B cell (primary cell): Measurements from ENCODE around the gene OS9. TPM values are rescaled to one million over a fixed set of nuclear protein-coding genes. Genes with fewer than 3 reads are reported as not detected.

Source experiments
- ATAC-seq: fragments of 200-7000 bp; cut with Tn5 transposase; one replicate; pipeline ENCODE4 v1.10.0; 2021; ENCODE audit warnings: low read depth, mild to moderate bottlenecking, moderate number of reproducible peaks, moderate library complexity
- CTCF ChIA-PET: fragments of 350-600 bp; sonication (Branson Sonifier 250); formaldehyde crosslinking; loops from one replicate; lab custom pipeline; 2021; ENCODE audit warnings: antibody characterized with exemption, inconsistent platforms; lab: Charles Lee
- POLR2A ChIA-PET: fragments of 350-600 bp; sonication (Branson Sonifier 250); formaldehyde crosslinking; loops from one replicate; lab custom pipeline; 2021; ENCODE audit warnings: antibody characterized with exemption; lab: Charles Lee
- DNase-seq: peaks from one replicate; pipeline ENCODE4 v3.0.0; 2013
- H2AFZ ChIP-seq: 2 replicates; pipeline ENCODE4 v1.6.1; 2012; ENCODE audit warnings: mild to moderate bottlenecking, low read depth, low read length; ENCODE audit not compliant: insufficient read depth, poor library complexity, severe bottlenecking
- H3K27ac ChIP-seq, 2 donors: 1 replicate in 1 of 2; 2 replicates in 1 of 2; pipeline ENCODE4 v1.5.1; 2012 to 2013; ENCODE audit warnings: low read length in 2 of 2, mild to moderate bottlenecking in 2 of 2, moderate library complexity in 1 of 2
- H3K27me3 ChIP-seq, 4 experiments: fragments of 200-600 bp in 1 of 4; sonication (generic) in 1 of 4; replicated peaks in 1 of 4; 1 replicate in 2 of 4; 2 replicates in 2 of 4; pipeline versions ENCODE4 v1.6.1 to v1.7.0; 2013 to 2016; ENCODE audit warnings: low read length in 3 of 4, mild to moderate bottlenecking in 2 of 4, mixed read lengths in 1 of 4, moderate library complexity in 1 of 4; ENCODE audit not compliant: insufficient read depth in 4 of 4, control insufficient read depth in 3 of 4; ENCODE audit errors: control extremely low read depth in 1 of 4
- H3K36me3 ChIP-seq, 2 experiments: replicated peaks in 1 of 2; 1 replicate in 1 of 2; 2 replicates in 1 of 2; pipeline versions ENCODE4 v1.6.1 to v1.7.1; 2013; ENCODE audit warnings: low read length in 1 of 2; ENCODE audit not compliant: insufficient read depth in 2 of 2, control insufficient read depth in 1 of 2; ENCODE audit errors: control extremely low read depth in 1 of 2, extremely low read depth in 1 of 2
- H3K4me1 ChIP-seq, 2 donors: fragments of 200-600 bp in 1 of 2; sonication (generic) in 1 of 2; 1 replicate in 1 of 2; 2 replicates in 1 of 2; pipeline versions ENCODE4 v1.5.1 to v1.6.1; 2013 to 2017; ENCODE audit warnings: low read length in 2 of 2; ENCODE audit not compliant: control insufficient read depth in 2 of 2, insufficient read depth in 2 of 2
- H3K4me2 ChIP-seq: replicated peaks from 2 replicates; pipeline ENCODE3; 2012; ENCODE audit warnings: mild to moderate bottlenecking, low read depth, low read length; ENCODE audit not compliant: poor library complexity, severe bottlenecking
- H3K4me3 ChIP-seq, 5 experiments: fragments of 200-600 bp in 1 of 5; sonication (generic) in 1 of 5; 1 replicate in 3 of 5; 2 replicates in 2 of 5; pipeline versions ENCODE4 v1.5.1 to v1.7.0; 2011 to 2016; ENCODE audit warnings: low read length in 4 of 5, mild to moderate bottlenecking in 4 of 5, low read depth in 2 of 5, control low read depth in 1 of 5, moderate library complexity in 1 of 5; ENCODE audit not compliant: insufficient read depth in 1 of 5; ENCODE audit errors: control extremely low read depth in 1 of 5, extremely low read depth in 1 of 5
- H3K79me2 ChIP-seq: fragments of 200-600 bp; sonication (generic); one replicate; pipeline ENCODE4 v1.6.0; 2016; ENCODE audit warnings: low read length; ENCODE audit not compliant: control insufficient read depth, insufficient read depth
- H3K9ac ChIP-seq: fragments of 200-600 bp; sonication (generic); 2 replicates; pipeline ENCODE4 v1.6.1; 2017; ENCODE audit warnings: mild to moderate bottlenecking, low read length, moderate library complexity
- H3K9me3 ChIP-seq, 3 donors: one replicate each; pipeline versions ENCODE4 v1.6.1 to v1.7.1; 2013; ENCODE audit warnings: low read length in 2 of 3; ENCODE audit not compliant: control insufficient read depth in 2 of 3, insufficient read depth in 1 of 3; ENCODE audit errors: control extremely low read depth in 1 of 3
- H4K20me1 ChIP-seq: 2 replicates; pipeline ENCODE4 v1.6.0; 2012; ENCODE audit warnings: mild to moderate bottlenecking, low read length; ENCODE audit not compliant: insufficient read depth, control insufficient read depth, poor library complexity, severe bottlenecking
- H3K27ac Mint-ChIP-seq: one replicate; pipeline ENCODE4 v1.8.0; 2021; ENCODE audit warnings: mixed read lengths
- H3K27me3 Mint-ChIP-seq: one replicate; pipeline ENCODE4 v1.8.0; 2021; ENCODE audit warnings: mixed read lengths
- H3K4me1 Mint-ChIP-seq: one replicate; pipeline ENCODE4 v1.8.0; 2021; ENCODE audit warnings: mixed read lengths
- H3K4me3 Mint-ChIP-seq: one replicate; pipeline ENCODE4 v1.8.0; 2021; ENCODE audit warnings: mixed read lengths
- H3K9me3 Mint-ChIP-seq: one replicate; pipeline ENCODE4 v1.8.0; 2022; ENCODE audit warnings: mixed read lengths; ENCODE audit not compliant: insufficient read depth
- EZH2 ChIP-seq: IDR thresholded peaks from 2 replicates; pipeline ENCODE4 v1.6.1; 2012; ENCODE audit warnings: borderline replicate concordance, low read depth, mild to moderate bottlenecking, moderate library complexity, low read length; ENCODE audit not compliant: insufficient read depth, poor library complexity, severe bottlenecking
- WGBS: methylation state at CpG from one replicate; pipeline ENCODE4 v1.1.5; 2013; ENCODE audit warnings: missing lambda C conversion rate; ENCODE audit not compliant: insufficient coverage; 5-methylcytosine and 5-hydroxymethylcytosine counted together
- intact Hi-C: fragments of 100-400 bp; cut with micrococcal nuclease; formaldehyde crosslinking; loops from one replicate; pipeline ENCODE4 v1.10.0; 2022
- polyA plus RNA-seq: library from polyadenylated mRNA; depleted of rRNA; stranded (reverse); fragments of >200 nt; gene quantifications from 2 replicates; pipeline ENCODE4 v1.2.3, GENCODE V29; 2012
- total RNA-seq, 2 donors: library from RNA; stranded (reverse); fragments of 120-200 nt in 1 of 2; gene quantifications; 1 replicate in 1 of 2; 2 replicates in 1 of 2; pipeline versions ENCODE4 v1.2.3 to v1.2.4, GENCODE V29; 2013 to 2022
- TF ChIP-seq, protein P1 (sequence below): fragments of 200-600 bp; IDR thresholded peaks from one replicate; pipeline ENCODE4 v1.8.0; 2022; ENCODE audit warnings: antibody characterized with exemption, mild to moderate bottlenecking

The OS9 gene
- total and polyA plus RNA-seq, 2 donors (not counting 1 experiment from before 2014, with no cell fraction given): 182 to 234 TPM

GRCh38 chr12:57741844-57742738 lies 48.2 kb downstream of the OS9 start:
- H3K27me3 ChIP-seq: no peaks in the 10 kb centered on the region
- H4K20me1 ChIP-seq: peaks cover 38% of the 10 kb centered on the region
- no peaks in the 10 kb centered on the region for H3K27me3 Mint-ChIP-seq
- TF ChIP-seq, protein P1, sequence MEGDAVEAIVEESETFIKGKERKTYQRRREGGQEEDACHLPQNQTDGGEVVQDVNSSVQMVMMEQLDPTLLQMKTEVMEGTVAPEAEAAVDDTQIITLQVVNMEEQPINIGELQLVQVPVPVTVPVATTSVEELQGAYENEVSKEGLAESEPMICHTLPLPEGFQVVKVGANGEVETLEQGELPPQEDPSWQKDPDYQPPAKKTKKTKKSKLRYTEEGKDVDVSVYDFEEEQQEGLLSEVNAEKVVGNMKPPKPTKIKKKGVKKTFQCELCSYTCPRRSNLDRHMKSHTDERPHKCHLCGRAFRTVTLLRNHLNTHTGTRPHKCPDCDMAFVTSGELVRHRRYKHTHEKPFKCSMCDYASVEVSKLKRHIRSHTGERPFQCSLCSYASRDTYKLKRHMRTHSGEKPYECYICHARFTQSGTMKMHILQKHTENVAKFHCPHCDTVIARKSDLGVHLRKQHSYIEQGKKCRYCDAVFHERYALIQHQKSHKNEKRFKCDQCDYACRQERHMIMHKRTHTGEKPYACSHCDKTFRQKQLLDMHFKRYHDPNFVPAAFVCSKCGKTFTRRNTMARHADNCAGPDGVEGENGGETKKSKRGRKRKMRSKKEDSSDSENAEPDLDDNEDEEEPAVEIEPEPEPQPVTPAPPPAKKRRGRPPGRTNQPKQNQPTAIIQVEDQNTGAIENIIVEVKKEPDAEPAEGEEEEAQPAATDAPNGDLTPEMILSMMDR: peak; percentile 64
- TF ChIP-seq EZH2: no peak
- peak overlapping the region; percentile 71 for H3K4me2 ChIP-seq
- peak overlapping the region; percentile 65 for H2AFZ ChIP-seq
- intact Hi-C loops: loop anchor here (1.0 to 5.0 kb wide), 3 partner anchors 40 to 159 kb away; partner anchors contain the start of genes B4GALNT1 and TSFM
- WGBS: 14% methylated on average over 13 of the region's 14 CpGs
- H3K36me3 ChIP-seq: peaks cover under 1 to 24% of the 10 kb centered on the region in 2 experiments
- H3K27ac ChIP-seq: peak overlapping the region; percentile 45 to 70
- H3K9ac ChIP-seq: peak overlapping the region; percentile 60
- no peaks in the 10 kb centered on the region for H3K9me3 ChIP-seq
- peak; percentile 82 for DNase-seq
- H3K79me2 ChIP-seq: peaks cover 72% of the 10 kb centered on the region
- peak; percentile 58 for ATAC-seq
- H3K4me1 Mint-ChIP-seq: peaks cover 55% of the 10 kb centered on the region
- ChIA-PET POLR2A (interaction anchor here (0.6 to 1.5 kb wide), 4 partner anchors 9 to 50 kb away, joined by 3 read pairs; no protein-coding TSS in a partner anchor), CTCF (interaction anchor here (0.7 to 4.0 kb wide), 13 partner anchors 10 to 159 kb away, joined by 3 to 21 read pairs (median 6); partner anchors contain the start of genes B4GALNT1, CDK4, CYP27B1 and EEF1AKMT3)
- H3K4me3 ChIP-seq: peak overlapping the region; percentile 43 to 79 (median 62)
- no peaks in the 10 kb centered on the region for H3K9me3 Mint-ChIP-seq
- H3K4me3 Mint-ChIP-seq: peak overlapping the region; percentile 84
- peak overlapping the region; percentile 83 for H3K27ac Mint-ChIP-seq
- H3K4me1 ChIP-seq: peaks cover 43 to 63% of the 10 kb centered on the region in 2 donors
